A673 (cell line): ENCODE measurements around the gene HIGD1A. TPM values are rescaled to one million over a fixed set of nuclear protein-coding genes. Genes with fewer than 3 reads are reported as not detected.
A peak's percentile ranks its signal among the peaks of the same experiment; 100 is the strongest.

Experiments used
- BruUV-seq: library from RNA; stranded (reverse); fragments of 400-500 nt; replicated peaks from 2 replicates; lab custom pipeline; 2021; lab: Mats Ljungman, UMichigan
- CTCF ChIA-PET: fragments of 300-600 bp; sonication (Branson Sonifier 250); formaldehyde crosslinking; loops from one replicate; lab custom pipeline; 2022; ENCODE audit warnings: antibody characterized with exemption; lab: Charles Lee
- POLR2A ChIA-PET: fragments of 300-600 bp; sonication (Branson Sonifier 250); formaldehyde crosslinking; loops from one replicate; lab custom pipeline; 2022; ENCODE audit warnings: antibody characterized with exemption; ENCODE audit not compliant: low non-redundant PET; lab: Charles Lee
- DNase-seq: peaks from one replicate; pipeline ENCODE4 v3.0.0-alpha.2; 2015; ENCODE audit warnings: low spot score
- H3K27ac ChIP-seq: fragments of 200-600 bp; sonication (generic); 2 replicates; pipeline ENCODE4 v1.5.1; 2016; ENCODE audit warnings: mixed run types, low read depth, mild to moderate bottlenecking, mixed read lengths, antibody characterized with exemption, low read length; ENCODE audit not compliant: poor library complexity, severe bottlenecking
- H3K27me3 ChIP-seq: fragments of 200-600 bp; sonication (generic); replicated peaks from 2 replicates; pipeline ENCODE4 v1.6.1; 2017; ENCODE audit warnings: mixed run types, low read depth, mild to moderate bottlenecking, mixed read lengths, antibody characterized with exemption, low read length; ENCODE audit not compliant: insufficient read depth, poor library complexity
- H3K36me3 ChIP-seq: fragments of 200-600 bp; sonication (generic); 2 replicates; pipeline ENCODE4 v1.6.1; 2016; ENCODE audit warnings: mixed run types, mild to moderate bottlenecking, mixed read lengths, antibody characterized with exemption, low read length; ENCODE audit not compliant: insufficient read depth, poor library complexity, severe bottlenecking
- H3K4me1 ChIP-seq: fragments of 200-600 bp; sonication (generic); 2 replicates; pipeline ENCODE4 v1.6.1; 2017; ENCODE audit warnings: mixed run types, mild to moderate bottlenecking, mixed read lengths, antibody characterized with exemption, low read length; ENCODE audit not compliant: insufficient read depth, poor library complexity, severe bottlenecking
- H3K4me3 ChIP-seq: fragments of 200-600 bp; sonication (generic); 2 replicates; pipeline ENCODE4 v1.5.1; 2016; ENCODE audit warnings: low read depth, mixed run types, mild to moderate bottlenecking, mixed read lengths, low read length; ENCODE audit not compliant: poor library complexity, severe bottlenecking
- H3K9me3 ChIP-seq: fragments of 200-600 bp; sonication (generic); 2 replicates; pipeline ENCODE4 v1.6.1; 2016; ENCODE audit warnings: mixed run types, low read depth, mild to moderate bottlenecking, mixed read lengths, antibody characterized with exemption, low read length; ENCODE audit not compliant: poor library complexity, severe bottlenecking
- CTCF ChIP-seq: fragments of 300-800, 200-600 bp; sonication (generic); conservative IDR thresholded peaks from 2 replicates; pipeline ENCODE4 v1.5.1; 2017; ENCODE audit warnings: low read depth, mild to moderate bottlenecking, antibody characterized with exemption, low read length, moderate library complexity, mixed read lengths
- EZH2 ChIP-seq: fragments of 200-600 bp; sonication (generic); IDR thresholded peaks from 2 replicates; pipeline ENCODE4 v1.6.1; 2017; ENCODE audit warnings: borderline replicate concordance, low read depth, mild to moderate bottlenecking, mixed read lengths, antibody characterized with exemption, low read length; ENCODE audit not compliant: poor library complexity, severe bottlenecking
- intact Hi-C: fragments of 100-400 bp; cut with micrococcal nuclease; formaldehyde crosslinking; loops from one replicate; pipeline ENCODE4 v1.10.0; 2022; ENCODE audit not compliant: unreplicated experiment
- total RNA-seq: library from RNA; stranded (reverse); gene quantifications from 2 replicates; pipeline ENCODE4 v1.2.3, GENCODE V29; 2021

HIGD1A gene
- total RNA-seq, 1 experiment from 2014 or later, result 50.6 TPM

GRCh38 chr3:42750834-42751233 lies 53.5 kb downstream of the HIGD1A start:
- POLR2A ChIA-PET, result no interaction called here
- intact Hi-C loops, result no loop called here
- TF ChIP-seq CTCF, result no peak
- TF ChIP-seq EZH2, result no peak
- no peaks in the 10 kb centered on the region for H3K36me3 ChIP-seq
- DNase-seq, result no peak
- CTCF ChIA-PET, result no interaction called here
- H3K9me3 ChIP-seq, result no peaks in the 10 kb centered on the region
- BruUV-seq, result no TSS peak
- H3K27me3 ChIP-seq, result no peaks in the 10 kb centered on the region
- no peak overlapping the region for H3K4me3 ChIP-seq
- peaks cover 6% of the 10 kb centered on the region for H3K4me1 ChIP-seq
- H3K27ac ChIP-seq, result no peak overlapping the region

- TF ChIP-seq EZH2, result no peak
- TF ChIP-seq CTCF, result peak; percentile 40
- ChIA-PET CTCF (no interaction called here), POLR2A (no interaction called here)
- no peak for DNase-seq
- no peaks in the 10 kb centered on the region for H3K27me3 ChIP-seq
- H3K4me3 ChIP-seq, result no peak overlapping the region
- no TSS peak for BruUV-seq
- H3K4me1 ChIP-seq, result peaks cover 6% of the 10 kb centered on the region
- H3K9me3 ChIP-seq, result no peaks in the 10 kb centered on the region
- intact Hi-C loops, result loop anchor here (10.0 kb wide), 1 partner anchor 175 kb away; no protein-coding TSS in a partner anchor
- H3K27ac ChIP-seq, result no peak overlapping the region
- no peaks in the 10 kb centered on the region for H3K36me3 ChIP-seq
Observed at GRCh38 chr3:42749753-42750231, 54.5 kb downstream of the HIGD1A start.

GRCh38 chr3:42749025-42749752 lies 55.1 kb downstream of the HIGD1A start:
- Histone ChIP-seq H3K4me1 (peaks cover 6% of the 10 kb centered on the region), H3K27ac (no peak overlapping the region), H3K36me3 (no peaks in the 10 kb centered on the region), H3K27me3 (no peaks in the 10 kb centered on the region), H3K4me3 (no peak overlapping the region), H3K9me3 (no peaks in the 10 kb centered on the region)
- BruUV-seq, result no TSS peak
- no peak for DNase-seq
- intact Hi-C loops, result loop anchor here (10.0 kb wide), 1 partner anchor 174 kb away; no protein-coding TSS in a partner anchor
- ChIA-PET POLR2A (no interaction called here), CTCF (no interaction called here)
- TF ChIP-seq CTCF (no peak), EZH2 (no peak)
